Natural killer cell (primary cell): ENCODE data around the gene RD3L. TPM values are rescaled to one million over a fixed set of nuclear protein-coding genes. Genes with fewer than 3 reads are reported as not detected.
"Not testable (repeated sequence)": the region's sequence is repeated elsewhere in the genome, so short reads cannot be mapped to it uniquely, and the experiment has no call there.

Source experiments
- ATAC-seq, 3 donors: fragments of 150-1000 bp in 2 of 3; fragments of 200-7000 bp in 1 of 3; cut with Tn5 transposase; 1 replicate in 1 of 3; 2 replicates in 2 of 3; pipeline ENCODE4 v1.10.0; 2021; ENCODE audit warnings: mild to moderate bottlenecking in 2 of 3, moderate library complexity in 2 of 3
- DNase-seq, 2 donors: peaks; one replicate each; pipeline versions ENCODE4 v3.0.0 to v3.0.0-alpha.2; 2013 to 2021; ENCODE audit warnings: mixed read lengths in 1 of 2
- H3K27ac ChIP-seq: one replicate; pipeline ENCODE4 v1.5.1; 2013; ENCODE audit warnings: mild to moderate bottlenecking, low read length
- H3K27me3 ChIP-seq: one replicate; pipeline ENCODE4 v1.6.1; 2013; ENCODE audit warnings: low read length; ENCODE audit not compliant: control insufficient read depth, insufficient read depth
- H3K36me3 ChIP-seq: one replicate; pipeline ENCODE4 v1.6.1; 2013; ENCODE audit warnings: low read length; ENCODE audit not compliant: control insufficient read depth, insufficient read depth
- H3K4me1 ChIP-seq: one replicate; pipeline ENCODE4 v1.6.1; 2013; ENCODE audit warnings: low read length; ENCODE audit not compliant: control insufficient read depth, insufficient read depth
- H3K4me3 ChIP-seq: one replicate; pipeline ENCODE4 v1.5.1; 2013; ENCODE audit warnings: low read length
- H3K9me3 ChIP-seq: one replicate; pipeline ENCODE4 v1.6.1; 2013; ENCODE audit warnings: low read length; ENCODE audit not compliant: control insufficient read depth, insufficient read depth
- H3K27ac Mint-ChIP-seq, 2 donors: one replicate each; pipeline ENCODE4 v1.8.0; 2022; ENCODE audit warnings: mild to moderate bottlenecking in 2 of 2, mixed read lengths in 2 of 2, moderate library complexity in 1 of 2
- H3K27me3 Mint-ChIP-seq, 2 donors: one replicate each; pipeline ENCODE4 v1.8.0; 2022; ENCODE audit warnings: low read depth in 2 of 2, mixed read lengths in 2 of 2
- H3K36me3 Mint-ChIP-seq: one replicate; pipeline ENCODE4 v1.8.0; 2022; ENCODE audit warnings: mixed read lengths
- H3K4me1 Mint-ChIP-seq, 2 donors: one replicate each; pipeline ENCODE4 v1.8.0; 2022; ENCODE audit warnings: mixed read lengths in 2 of 2
- H3K4me3 Mint-ChIP-seq: one replicate; pipeline ENCODE4 v1.8.0; 2022; ENCODE audit warnings: mild to moderate bottlenecking, moderate library complexity, mixed read lengths
- H3K9me3 Mint-ChIP-seq, 2 donors: one replicate each; pipeline ENCODE4 v1.8.0; 2022; ENCODE audit warnings: mixed read lengths in 2 of 2
- WGBS: methylation state at CpG from one replicate; pipeline ENCODE4 v1.1.7; 2013; ENCODE audit warnings: missing lambda C conversion rate; ENCODE audit not compliant: insufficient coverage; 5-methylcytosine and 5-hydroxymethylcytosine counted together
- intact Hi-C: fragments of 100-400 bp; cut with micrococcal nuclease; formaldehyde crosslinking; loops from one replicate; pipeline ENCODE4 v1.14.2; 2022
- total RNA-seq, 4 donors: library from RNA; stranded (reverse); fragments of 120-200 nt in 1 of 4; gene quantifications; one replicate each; pipeline versions ENCODE4 v1.2.3 to v1.2.4, GENCODE V29; 2013 to 2022
- TF ChIP-seq, protein P1 (sequence below): fragments of 200-600 bp; IDR thresholded peaks from one replicate; pipeline ENCODE4 v1.8.0; 2022; ENCODE audit warnings: antibody characterized with exemption

RD3L gene
- total RNA-seq, 3 donors from 2014 or later (not counting 1 experiment from before 2014, with no cell fraction given) = not detected

GRCh38 chr14:103980623-103981238, 38.4 kb upstream of the RD3L start:
- H3K36me3 Mint-ChIP-seq, intact Hi-C loops, H3K4me3 ChIP-seq, H3K9me3 ChIP-seq, H3K27ac Mint-ChIP-seq, ATAC-seq, H3K27ac ChIP-seq, H3K9me3 Mint-ChIP-seq, H3K27me3 ChIP-seq, DNase-seq, H3K36me3 ChIP-seq, H3K4me3 Mint-ChIP-seq, H3K4me1 ChIP-seq: not testable (repeated sequence)
- WGBS = 49% methylated on average over 9 of the region's 14 CpGs
- Mint-ChIP-seq H3K27me3 (peaks cover 3 to 14% of the 10 kb centered on the region in 2 donors), H3K4me1 (peaks cover 0 to 20% of the 10 kb centered on the region in 2 donors)
- TF ChIP-seq, protein P1, sequence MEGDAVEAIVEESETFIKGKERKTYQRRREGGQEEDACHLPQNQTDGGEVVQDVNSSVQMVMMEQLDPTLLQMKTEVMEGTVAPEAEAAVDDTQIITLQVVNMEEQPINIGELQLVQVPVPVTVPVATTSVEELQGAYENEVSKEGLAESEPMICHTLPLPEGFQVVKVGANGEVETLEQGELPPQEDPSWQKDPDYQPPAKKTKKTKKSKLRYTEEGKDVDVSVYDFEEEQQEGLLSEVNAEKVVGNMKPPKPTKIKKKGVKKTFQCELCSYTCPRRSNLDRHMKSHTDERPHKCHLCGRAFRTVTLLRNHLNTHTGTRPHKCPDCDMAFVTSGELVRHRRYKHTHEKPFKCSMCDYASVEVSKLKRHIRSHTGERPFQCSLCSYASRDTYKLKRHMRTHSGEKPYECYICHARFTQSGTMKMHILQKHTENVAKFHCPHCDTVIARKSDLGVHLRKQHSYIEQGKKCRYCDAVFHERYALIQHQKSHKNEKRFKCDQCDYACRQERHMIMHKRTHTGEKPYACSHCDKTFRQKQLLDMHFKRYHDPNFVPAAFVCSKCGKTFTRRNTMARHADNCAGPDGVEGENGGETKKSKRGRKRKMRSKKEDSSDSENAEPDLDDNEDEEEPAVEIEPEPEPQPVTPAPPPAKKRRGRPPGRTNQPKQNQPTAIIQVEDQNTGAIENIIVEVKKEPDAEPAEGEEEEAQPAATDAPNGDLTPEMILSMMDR = peak; percentile 32

- no peaks in the 10 kb centered on the region for H3K4me1 ChIP-seq
- Mint-ChIP-seq H3K4me3 (no peak overlapping the region), H3K4me1 (peaks cover 0 to 20% of the 10 kb centered on the region in 2 donors), H3K27ac (no peak overlapping the region), H3K36me3 (no peaks in the 10 kb centered on the region), H3K9me3 (peaks cover 0 to 3% of the 10 kb centered on the region in 2 donors), H3K27me3 (peaks cover 3 to 6% of the 10 kb centered on the region in 2 donors)
- intact Hi-C loops = no loop called here
- no peaks in the 10 kb centered on the region for H3K9me3 ChIP-seq
- TF ChIP-seq, protein P1 = no peak
- H3K27me3 ChIP-seq = no peaks in the 10 kb centered on the region
- DNase-seq (no peak), ATAC-seq (no peak)
- H3K4me3 ChIP-seq = no peak overlapping the region
- no peak overlapping the region for H3K27ac ChIP-seq
- WGBS = 69% methylated on average over 1 of the region's 2 CpGs
- H3K36me3 ChIP-seq = no peaks in the 10 kb centered on the region
Observed at GRCh38 chr14:103974575-103974974, 32.2 kb upstream of the RD3L start.

DNA sequence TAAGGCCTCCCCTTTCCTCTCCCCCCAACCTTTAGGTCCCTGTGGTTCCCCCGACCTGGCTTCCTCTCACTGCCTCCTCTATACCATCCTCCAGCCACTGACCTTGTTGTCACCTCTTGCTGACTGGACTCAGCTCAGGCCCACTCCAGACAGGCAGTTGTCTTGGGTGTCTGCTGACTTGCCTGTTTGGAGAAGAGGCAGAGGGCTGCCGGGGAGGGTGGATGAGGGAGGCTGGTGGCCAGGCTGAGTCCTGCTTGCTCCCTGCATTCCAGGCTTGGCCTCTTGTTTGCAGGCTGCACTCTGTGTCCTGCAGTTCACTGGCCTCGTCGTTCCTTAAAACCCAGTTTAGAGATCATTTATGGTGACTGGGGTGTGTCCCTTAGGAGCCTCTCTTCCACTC, 31.0 kb upstream of the RD3L start:
- no peak overlapping the region for H3K27ac ChIP-seq
- intact Hi-C loops = no loop called here
- DNase-seq (no peak), ATAC-seq (no peak)
- H3K4me3 Mint-ChIP-seq = no peak overlapping the region
- no peaks in the 10 kb centered on the region for H3K9me3 Mint-ChIP-seq
- 84% methylated on average over 4 of the region's 4 CpGs for WGBS
- no peak overlapping the region for H3K4me3 ChIP-seq
- no peaks in the 10 kb centered on the region for H3K36me3 Mint-ChIP-seq
- no peaks in the 10 kb centered on the region for H3K27me3 ChIP-seq
- TF ChIP-seq, protein P1 = no peak
- H3K27me3 Mint-ChIP-seq = peaks cover 3 to 6% of the 10 kb centered on the region in 2 donors
- H3K4me1 ChIP-seq = no peaks in the 10 kb centered on the region
- H3K9me3 ChIP-seq = no peaks in the 10 kb centered on the region
- H3K36me3 ChIP-seq = no peaks in the 10 kb centered on the region
- H3K27ac Mint-ChIP-seq = no peak overlapping the region
- peaks cover 0 to 10% of the 10 kb centered on the region in 2 donors for H3K4me1 Mint-ChIP-seq

DNA sequence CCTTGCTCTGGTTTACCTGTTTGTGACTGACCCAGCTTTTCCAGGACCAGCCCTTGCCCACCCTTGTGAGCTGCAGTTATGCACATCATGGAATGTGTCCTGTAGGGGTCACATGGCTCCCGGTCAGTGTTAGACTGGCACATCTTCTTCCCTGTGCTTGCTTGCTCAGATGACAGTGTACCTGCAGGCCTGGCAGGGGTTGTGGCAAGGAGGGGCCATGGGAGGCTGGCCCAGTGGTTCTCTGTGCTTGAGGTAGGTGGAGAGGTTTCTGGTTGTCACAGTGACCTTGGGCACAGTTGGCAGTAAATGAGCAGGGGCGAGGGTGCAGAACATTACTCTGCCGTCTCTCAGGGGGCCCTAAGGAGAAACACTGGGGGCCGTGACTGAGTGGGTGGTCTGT, 27.6 kb upstream of the RD3L start:
- Histone ChIP-seq H3K9me3 (no peaks in the 10 kb centered on the region), H3K27me3 (no peaks in the 10 kb centered on the region), H3K4me3 (no peak overlapping the region), H3K36me3 (no peaks in the 10 kb centered on the region), H3K4me1 (no peaks in the 10 kb centered on the region), H3K27ac (no peak overlapping the region)
- Mint-ChIP-seq H3K36me3 (no peaks in the 10 kb centered on the region), H3K4me1 (no peaks in the 10 kb centered on the region), H3K9me3 (no peaks in the 10 kb centered on the region), H3K4me3 (no peak overlapping the region), H3K27me3 (peaks cover 0 to 3% of the 10 kb centered on the region in 2 donors), H3K27ac (no peak overlapping the region)
- TF ChIP-seq, protein P1 = no peak
- no peak for DNase-seq
- intact Hi-C loops = no loop called here
- no peak for ATAC-seq
- WGBS = 70% methylated on average over 4 of the region's 4 CpGs
